Muscle of arm (tissue), 12 donors: Measurements from ENCODE around the gene SEZ6. TPM values are rescaled to one million over a fixed set of nuclear protein-coding genes. Genes with fewer than 3 reads are reported as not detected.

ENCODE experiments used
- DNase-seq: peaks from one replicate; pipeline ENCODE4 v3.0.0-alpha.2; 2013
- polyA plus RNA-seq, 12 donors: library from polyadenylated mRNA; unstranded; fragments of 120-200 nt; gene quantifications; one replicate each; pipeline ENCODE4 v1.2.1, GENCODE V29; 2013; ENCODE audit not compliant: insufficient read length in 12 of 12

SEZ6 gene
- polyA plus RNA-seq, 12 donors = 0.07 to 0.70 (median 0.31) TPM; not detected in 4

DNA sequence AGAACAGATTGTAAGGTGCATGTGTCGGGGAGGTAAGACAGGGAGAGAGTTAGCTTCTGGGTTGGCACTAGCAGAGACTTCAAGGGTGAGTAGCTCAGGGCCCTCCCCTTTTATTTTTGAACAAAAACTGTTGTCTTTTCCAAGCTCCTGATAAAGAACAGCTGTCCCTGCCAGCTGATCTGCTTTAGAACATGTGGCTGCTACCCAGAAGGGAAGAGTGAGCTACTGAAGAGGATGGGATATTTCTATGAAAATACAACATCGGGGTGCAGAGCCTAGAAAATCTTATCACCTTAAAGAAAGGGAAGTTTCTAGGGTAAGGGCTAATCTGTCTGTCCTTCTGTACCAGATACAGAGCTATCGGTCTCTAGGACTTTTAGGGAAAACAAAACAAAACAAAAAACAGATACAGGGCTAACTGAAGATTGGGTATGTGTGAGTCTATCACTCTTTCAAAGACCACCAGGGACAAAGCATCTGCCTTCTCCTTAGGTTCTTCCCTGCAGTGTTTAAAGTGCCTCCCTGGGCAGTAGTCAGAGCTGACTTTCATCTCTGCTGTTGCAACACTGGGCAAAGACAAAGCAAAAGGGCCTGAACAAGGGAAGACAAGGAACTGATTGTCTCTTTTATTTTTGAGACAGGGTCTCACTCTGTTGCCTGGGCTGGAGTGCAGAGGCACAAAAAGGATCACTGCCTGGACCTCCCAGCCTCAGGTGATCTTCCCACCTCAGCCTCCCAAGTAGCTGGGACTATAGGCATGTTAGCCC, 97.9 kb downstream of the SEZ6 start:
- no peak for DNase-seq

DNA sequence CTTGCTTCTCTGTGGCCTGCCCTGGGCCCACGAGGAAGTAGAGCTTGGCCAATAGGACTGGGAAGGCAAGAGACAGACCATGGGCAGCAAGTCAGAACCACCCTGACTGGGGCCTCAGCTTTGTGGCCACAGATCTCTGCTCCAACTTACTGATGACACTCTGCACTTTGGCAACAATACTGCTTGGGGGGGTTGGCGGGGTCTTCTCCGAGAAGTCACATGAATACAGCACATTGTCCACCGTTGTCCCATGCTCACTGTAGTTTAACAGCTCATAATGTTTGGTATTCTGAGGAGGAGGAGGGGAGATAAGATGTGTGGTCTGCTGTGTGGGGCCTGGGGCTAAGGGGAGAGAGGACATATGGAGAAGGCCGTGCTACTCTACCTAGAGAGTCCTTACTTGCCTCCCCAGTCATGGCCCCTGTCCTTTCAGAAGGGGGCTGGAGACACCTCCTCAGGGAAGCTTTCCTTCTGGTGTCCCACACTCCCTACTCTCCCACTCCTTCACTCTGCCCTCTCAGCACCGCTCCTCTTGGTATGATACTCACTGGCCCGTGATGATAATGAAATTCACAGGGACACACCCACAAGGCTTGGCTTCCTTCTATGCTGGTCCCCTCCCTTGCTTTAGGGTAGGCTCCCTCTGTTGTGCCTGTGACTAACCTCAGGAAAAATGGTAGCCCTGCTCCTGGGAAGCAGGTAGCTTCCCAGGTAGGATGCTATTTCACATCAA, 99.0 kb downstream of the SEZ6 start:
- no peak for DNase-seq

DNA sequence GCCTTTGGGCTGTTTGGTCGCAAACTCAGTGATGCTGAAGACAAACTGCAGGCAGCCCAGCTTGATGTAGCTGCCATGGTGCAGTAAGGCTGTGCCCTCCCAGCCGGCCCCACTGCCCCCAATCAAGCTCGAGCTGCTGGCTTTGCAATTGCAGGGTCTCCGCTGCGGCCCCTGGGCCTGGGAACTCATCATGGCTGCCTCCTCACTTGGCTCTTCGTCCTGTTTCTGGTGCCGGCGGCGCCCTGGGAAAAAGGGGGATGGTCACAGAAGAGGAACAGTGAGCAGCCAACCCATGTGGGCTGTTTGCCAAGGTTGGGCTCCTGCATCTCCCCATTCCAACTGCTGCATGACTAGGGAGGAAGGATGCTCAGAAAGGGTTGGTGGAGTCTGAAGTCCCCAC, 99.6 kb downstream of the SEZ6 start:
- DNase-seq = no peak

Other genes starting within 250 kb of the SEZ6 start
- gene FAM222B, start 163.2 kb downstream of the SEZ6 start, polyA plus RNA-seq = 10 to 100 TPM in 11 of 12 donors, not detected in 1; 10.4 to 21.4 (median 12.9) TPM
- gene ERAL1, start 151.0 kb downstream of the SEZ6 start, polyA plus RNA-seq = 100 to 1,000 TPM in 1 of 12 donors, 10 to 100 TPM in 10, not detected in 1; 40.2 to 105 (median 44.9) TPM
- gene FLOT2, start 108.3 kb downstream of the SEZ6 start, polyA plus RNA-seq = 10 to 100 TPM in 11 of 12 donors, not detected in 1; 49.5 to 78.9 (median 63.5) TPM
- gene DHRS13, start 103.0 kb downstream of the SEZ6 start, polyA plus RNA-seq = 1 to 10 TPM in 10 of 12 donors, not detected in 2; 2.1 to 4.9 (median 3.6) TPM
- 10 to 100 TPM in 11 of 12 donors, not detected in 1; 18.6 to 52.0 (median 28.9) TPM for gene PHF12, start 54.5 kb downstream of the SEZ6 start, polyA plus RNA-seq
- gene PIPOX, start 37.1 kb upstream of the SEZ6 start, polyA plus RNA-seq = 1 to 10 TPM in 9 of 12 donors, under 1 TPM in 1, not detected in 2; 0.97 to 2.1 (median 1.5) TPM
- 100 to 1,000 TPM in 11 of 12 donors, not detected in 1; 125 to 328 (median 222) TPM for gene MYO18A, start 174.4 kb upstream of the SEZ6 start, polyA plus RNA-seq
- gene CRYBA1, start 240.8 kb upstream of the SEZ6 start, polyA plus RNA-seq = not detected